Sigmoid colon (tissue), 7 donors: ENCODE measurements around the gene OR56B1. TPM values are rescaled to one million over a fixed set of nuclear protein-coding genes. Genes with fewer than 3 reads are reported as not detected.

ENCODE experiments used
- DNase-seq: peaks from one replicate; pipeline ENCODE4 v3.0.0-alpha.2; 2019
- H3K27ac ChIP-seq, 4 donors: fragments of 200-600 bp; sonication (generic); one replicate each; pipeline ENCODE4 v1.5.1; 2016 to 2019; ENCODE audit warnings: mild to moderate bottlenecking in 1 of 4
- H3K27me3 ChIP-seq, 3 donors: fragments of 200-600 bp; sonication (generic); one replicate each; pipeline ENCODE4 v1.5.1; 2019; ENCODE audit warnings: mild to moderate bottlenecking in 1 of 3
- H3K36me3 ChIP-seq, 4 donors: fragments of 200-600 bp; sonication (generic); one replicate each; pipeline ENCODE4 v1.5.1; 2016 to 2019
- H3K4me1 ChIP-seq, 4 donors: fragments of 200-600 bp; sonication (generic); one replicate each; pipeline ENCODE4 v1.5.1; 2017 to 2019
- H3K4me3 ChIP-seq, 4 donors: fragments of 200-600 bp; sonication (generic); one replicate each; pipeline ENCODE4 v1.5.1; 2017 to 2019; ENCODE audit warnings: mild to moderate bottlenecking in 2 of 4, moderate library complexity in 1 of 4
- H3K9me3 ChIP-seq, 4 donors: fragments of 200-600 bp in 3 of 4; sonication (generic) in 3 of 4; one replicate each; pipeline versions ENCODE4 v1.5.1 to v1.6.1; 2013 to 2019
- CTCF ChIP-seq, 4 experiments: fragments of 450-650 bp in 3 of 4; fragments of 200-600 bp in 1 of 4; IDR thresholded peaks; one replicate each; pipeline ENCODE4 v1.5.1; 2016 to 2019; ENCODE audit warnings: antibody characterized with exemption in 4 of 4, mild to moderate bottlenecking in 3 of 4, moderate library complexity in 2 of 4
- EP300 ChIP-seq, 4 donors: sonication (generic); formaldehyde crosslinking; IDR thresholded peaks; one replicate each; pipeline ENCODE4 v1.6.1; 2017; ENCODE audit warnings: antibody characterized with exemption in 4 of 4
- POLR2A ChIP-seq, 2 donors: fragments of 450-650 bp; IDR thresholded peaks; one replicate each; pipeline ENCODE4 v1.6.1; 2016; ENCODE audit warnings: antibody characterized with exemption in 2 of 2, mild to moderate bottlenecking in 2 of 2, moderate library complexity in 2 of 2
- POLR2AphosphoS5 ChIP-seq, 4 donors: sonication (generic); formaldehyde crosslinking; IDR thresholded peaks; one replicate each; pipeline ENCODE4 v1.6.1; 2017; ENCODE audit warnings: antibody characterized with exemption in 4 of 4
- WGBS, 2 donors: extraction: QIAGEN DNeasy Blood & Tissue Kit; methylation state at CpG; one replicate each; pipeline ENCODE4 v1.1.7; 2013; 5-methylcytosine and 5-hydroxymethylcytosine counted together
- intact Hi-C: fragments of 100-400 bp; cut with DNase I; formaldehyde crosslinking; loops from one replicate; pipeline ENCODE4 v1.15.1; 2023
- polyA plus RNA-seq, 3 donors: library from polyadenylated mRNA; stranded (reverse); fragments of 200-250 nt; gene quantifications; one replicate each; pipeline ENCODE4 v1.2.3, GENCODE V29; 2013
- total RNA-seq, 4 donors: library from RNA; depleted of rRNA; stranded (reverse); fragments of >200 nt; gene quantifications; one replicate each; pipeline ENCODE4 v1.1.0, GENCODE V29; 2016
- donor health status: healthy with polysubstance abuse.
- donor health status: Bipolar disorder and iron deficiency.
- donor health status: healthy.

The OR56B1 gene
- total and polyA plus RNA-seq, 7 donors, result under 0.01 to 0.83 (median 0.12) TPM; not detected in 4

- intact Hi-C loops, result no loop called here
- DNase-seq, result no peak
- WGBS, 2 donors, result 28 to 52% methylated on average over 1 of the region's 1 CpG
- H3K4me3 ChIP-seq, result no peak overlapping the region
- no peaks in the 10 kb centered on the region for H3K27me3 ChIP-seq
- H3K4me1 ChIP-seq, result no peaks in the 10 kb centered on the region
- no peak for TF ChIP-seq POLR2A (IDR thresholded peaks at IDR 0.05)
- TF ChIP-seq CTCF (IDR thresholded peaks at IDR 0.05), result no peak
- no peak for TF ChIP-seq POLR2AphosphoS5 (IDR thresholded peaks at IDR 0.05)
- TF ChIP-seq EP300 (IDR thresholded peaks at IDR 0.05), result no peak
- no peak overlapping the region for H3K27ac ChIP-seq
- no peaks in the 10 kb centered on the region for H3K36me3 ChIP-seq
- H3K9me3 ChIP-seq, result no peaks in the 10 kb centered on the region
Observed at GRCh38 chr11:5767056-5767455, 30.8 kb downstream of the OR56B1 start.

DNA sequence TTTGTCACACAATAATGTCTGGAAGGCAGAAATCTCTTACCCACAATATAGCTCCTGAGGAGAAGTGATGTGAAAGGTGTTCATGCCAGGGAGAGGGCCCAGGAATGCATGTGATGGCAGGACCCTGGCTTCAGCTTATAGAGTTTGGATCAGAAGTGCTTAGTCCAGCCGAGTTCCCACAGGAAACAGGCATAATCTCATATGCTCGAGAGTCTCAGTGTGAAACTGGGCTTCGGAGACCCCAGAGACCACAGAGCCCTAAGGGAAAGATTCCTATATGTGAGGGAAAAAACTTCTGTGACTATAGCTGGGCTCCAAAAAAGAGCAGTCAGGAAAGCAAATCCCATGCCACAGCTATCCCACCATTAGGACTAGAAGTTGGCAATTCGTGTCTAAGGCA lies 47.0 kb downstream of the OR56B1 start, which contains the start of gene OR52N5:
TSS of gene OR52N5 (minus strand) at position 101 of the 400 bp plus-strand sequence. CDS start 4,721 bp downstream, outside the sequence.
- no peak for DNase-seq
- Histone ChIP-seq H3K4me1 (no peaks in the 10 kb centered on the region), H3K27me3 (no peaks in the 10 kb centered on the region), H3K27ac (no peak within 1 kb of the TSS), H3K36me3 (no peaks in the 10 kb centered on the region), H3K4me3 (no peak within 1 kb of the TSS), H3K9me3 (no peaks in the 10 kb centered on the region)
- 39 to 63% methylated on average over 4 of the region's 4 CpGs for WGBS, 2 donors
- intact Hi-C loops, result no loop called here
- TF ChIP-seq EP300 (IDR thresholded peaks at IDR 0.05) (no peak), POLR2A (IDR thresholded peaks at IDR 0.05) (no peak), CTCF (IDR thresholded peaks at IDR 0.05) (no peak), POLR2AphosphoS5 (IDR thresholded peaks at IDR 0.05) (no peak)

Other genes starting within 250 kb of the OR56B1 start
- gene OR52D1, start 247.8 kb upstream of the OR56B1 start, total RNA-seq, result not detected
- gene OR52D1, start 247.8 kb upstream of the OR56B1 start, polyA plus RNA-seq, result not detected
- 1 to 10 TPM in 2 of 4 donors, under 1 TPM in 1, not detected in 1; 0.71 to 1.2 (median 1.1) TPM for gene UBQLN3, start 226.5 kb upstream of the OR56B1 start, total RNA-seq
- not detected for gene UBQLN3, start 226.5 kb upstream of the OR56B1 start, polyA plus RNA-seq
- 1 to 10 TPM in 1 of 4 donors, under 1 TPM in 3; 0.36 to 1.7 (median 0.60) TPM for gene UBQLNL, start 219.7 kb upstream of the OR56B1 start, total RNA-seq
- gene UBQLNL, start 219.7 kb upstream of the OR56B1 start, polyA plus RNA-seq, result under 1 TPM in 1 of 3 donors, not detected in 2; 0.34 TPM
- gene OR52H1, start 187.9 kb upstream of the OR56B1 start, total RNA-seq, result 1 to 10 TPM in 3 of 4 donors, not detected in 1; 1.5 to 3.0 (median 1.6) TPM
- gene OR52H1, start 187.9 kb upstream of the OR56B1 start, polyA plus RNA-seq, result under 1 TPM in 1 of 3 donors, not detected in 2; 0.09 TPM
- not detected for gene OR52B6, start 155.6 kb upstream of the OR56B1 start, total RNA-seq
- under 1 TPM in 1 of 3 donors, not detected in 2; 0.07 TPM for gene OR52B6, start 155.6 kb upstream of the OR56B1 start, polyA plus RNA-seq
- gene TRIM6, start 139.8 kb upstream of the OR56B1 start, total RNA-seq, result 1 to 10 TPM; 3.5 to 5.5 (median 4.8) TPM
- 1 to 10 TPM in 2 of 3 donors, under 1 TPM in 1; 0.60 to 1.2 (median 1.0) TPM for gene TRIM6, start 139.8 kb upstream of the OR56B1 start, polyA plus RNA-seq
- 10 to 100 TPM in 1 of 4 donors, 1 to 10 TPM in 3; 3.5 to 10.2 (median 7.3) TPM for gene TRIM34, start 111.4 kb upstream of the OR56B1 start, total RNA-seq
- 1 to 10 TPM; 3.6 to 9.1 (median 7.4) TPM for gene TRIM34, start 111.4 kb upstream of the OR56B1 start, polyA plus RNA-seq
- 10 to 100 TPM; 11.7 to 29.9 (median 14.3) TPM for gene TRIM5, start 51.4 kb upstream of the OR56B1 start, total RNA-seq
- gene TRIM5, start 51.4 kb upstream of the OR56B1 start, polyA plus RNA-seq, result 10 to 100 TPM in 1 of 3 donors, 1 to 10 TPM in 2; 5.4 to 12.4 (median 7.2) TPM
- 10 to 100 TPM; 21.1 to 64.8 (median 40.5) TPM for gene TRIM22, start 46.7 kb upstream of the OR56B1 start, total RNA-seq
- gene TRIM22, start 46.7 kb upstream of the OR56B1 start, polyA plus RNA-seq, result 100 to 1,000 TPM in 1 of 3 donors, 1 to 10 TPM in 2; 6.6 to 106 (median 7.9) TPM
- gene OR52N4, start 17.8 kb downstream of the OR56B1 start, total RNA-seq, result 1 to 10 TPM in 1 of 4 donors, not detected in 3; 1.8 TPM
- under 1 TPM in 1 of 3 donors, not detected in 2; 0.60 TPM for gene OR52N4, start 17.8 kb downstream of the OR56B1 start, polyA plus RNA-seq
- gene OR52N5, start 46.9 kb downstream of the OR56B1 start, total RNA-seq, result not detected
- not detected for gene OR52N5, start 46.9 kb downstream of the OR56B1 start, polyA plus RNA-seq
- not detected for gene OR52N1, start 54.8 kb downstream of the OR56B1 start, total RNA-seq
- not detected for gene OR52N1, start 54.8 kb downstream of the OR56B1 start, polyA plus RNA-seq
- gene OR52N2, start 72.5 kb downstream of the OR56B1 start, total RNA-seq, result not detected
- gene OR52N2, start 72.5 kb downstream of the OR56B1 start, polyA plus RNA-seq, result under 1 TPM in 1 of 3 donors, not detected in 2; 0.10 TPM
- not detected for gene OR52E6, start 105.4 kb downstream of the OR56B1 start, total RNA-seq
- gene OR52E6, start 105.4 kb downstream of the OR56B1 start, polyA plus RNA-seq, result not detected
- not detected for gene OR52E8, start 121.2 kb downstream of the OR56B1 start, total RNA-seq
- not detected for gene OR52E8, start 121.2 kb downstream of the OR56B1 start, polyA plus RNA-seq
- gene OR52E4, start 144.2 kb downstream of the OR56B1 start, total RNA-seq, result not detected
- gene OR52E4, start 144.2 kb downstream of the OR56B1 start, polyA plus RNA-seq, result not detected
- gene OR52E5, start 156.8 kb downstream of the OR56B1 start, total RNA-seq, result not detected
- gene OR52E5, start 156.8 kb downstream of the OR56B1 start, polyA plus RNA-seq, result not detected
- not detected for gene OR56A3, start 205.8 kb downstream of the OR56B1 start, total RNA-seq
- gene OR56A3, start 205.8 kb downstream of the OR56B1 start, polyA plus RNA-seq, result not detected
- gene OR56A5, start 232.0 kb downstream of the OR56B1 start, total RNA-seq, result not detected
- gene OR56A5, start 232.0 kb downstream of the OR56B1 start, polyA plus RNA-seq, result not detected